Left ventricle myocardium inferior (tissue), 1 donor: ENCODE results near the gene ZNF24. TPM values are rescaled to one million over a fixed set of nuclear protein-coding genes. Genes with fewer than 3 reads are reported as not detected.

Experiments
- DNase-seq: peaks from one replicate; pipeline ENCODE4 v3.0.0-alpha.2; 2020
- H3K27ac ChIP-seq: fragments of 200-600 bp; replicated peaks from 2 replicates; pipeline ENCODE4 v1.8.0; 2021
- H3K27me3 ChIP-seq: fragments of 200-600 bp; 2 replicates; pipeline ENCODE4 v1.8.0; 2021; ENCODE audit warnings: low read depth
- H3K36me3 ChIP-seq: fragments of 200-600 bp; 2 replicates; pipeline ENCODE4 v1.8.0; 2021
- H3K4me1 ChIP-seq: fragments of 200-600 bp; 2 replicates; pipeline ENCODE4 v1.8.0; 2021
- H3K4me3 ChIP-seq: fragments of 200-600 bp; 2 replicates; pipeline ENCODE4 v1.8.0; 2021; ENCODE audit warnings: mild to moderate bottlenecking, moderate library complexity
- H3K9me3 ChIP-seq: fragments of 200-600 bp; replicated peaks from 2 replicates; pipeline ENCODE4 v1.8.0; 2021
- CTCF ChIP-seq: fragments of 200-600 bp; IDR thresholded peaks from 2 replicates; pipeline ENCODE4 v1.8.0; 2021; ENCODE audit warnings: antibody characterized with exemption, mild to moderate bottlenecking, borderline replicate concordance
- intact Hi-C: fragments of 100-400 bp; cut with micrococcal nuclease; formaldehyde crosslinking; loops from one replicate; pipeline ENCODE4 v1.11.0; 2022
- total RNA-seq: library from RNA; stranded (reverse); fragmentation: NEBNext Ultra II Directional; extraction: Animal tissue kit (Norgen Biotek cat#: 25700); gene quantifications from one replicate; pipeline ENCODE4 v1.2.1, GENCODE V29; 2021
- donor health status: DM: no; HTN: yes; CAD: no; lungs with severe emphysema.

ZNF24 gene
- total RNA-seq, 1 donor from 2014 or later, result 44.5 TPM

GRCh38 chr18:35334212-35334611 is 10.0 kb downstream of the ZNF24 start:
- no peak overlapping the region for H3K27ac ChIP-seq
- DNase-seq, result no peak
- intact Hi-C loops, result no loop called here
- TF ChIP-seq CTCF, result no peak
- no peaks in the 10 kb centered on the region for H3K27me3 ChIP-seq
- H3K36me3 ChIP-seq, result peaks cover 75% of the 10 kb centered on the region
- peaks cover 46% of the 10 kb centered on the region for H3K4me1 ChIP-seq
- H3K4me3 ChIP-seq, result no peak overlapping the region
- no peaks in the 10 kb centered on the region for H3K9me3 ChIP-seq

GRCh38 chr18:35331367-35332087 is 12.7 kb downstream of the ZNF24 start:
- TF ChIP-seq CTCF, result no peak
- peaks cover 48% of the 10 kb centered on the region for H3K36me3 ChIP-seq
- intact Hi-C loops, result no loop called here
- H3K4me3 ChIP-seq, result no peak overlapping the region
- peaks cover 31% of the 10 kb centered on the region for H3K4me1 ChIP-seq
- peaks cover 10% of the 10 kb centered on the region for H3K9me3 ChIP-seq
- no peak for DNase-seq
- H3K27me3 ChIP-seq, result no peaks in the 10 kb centered on the region
- H3K27ac ChIP-seq, result no peak overlapping the region

GRCh38 chr18:35328868-35329267 is 15.4 kb downstream of the ZNF24 start:
- H3K27ac ChIP-seq, result no peak overlapping the region
- no peaks in the 10 kb centered on the region for H3K27me3 ChIP-seq
- H3K36me3 ChIP-seq, result peaks cover 22% of the 10 kb centered on the region
- intact Hi-C loops, result no loop called here
- peaks cover 14% of the 10 kb centered on the region for H3K4me1 ChIP-seq
- TF ChIP-seq CTCF, result no peak
- H3K9me3 ChIP-seq, result peaks cover 10% of the 10 kb centered on the region
- no peak for DNase-seq
- no peak overlapping the region for H3K4me3 ChIP-seq

- peaks cover 4% of the 10 kb centered on the region for H3K4me1 ChIP-seq
- H3K27me3 ChIP-seq, result no peaks in the 10 kb centered on the region
- no peak for TF ChIP-seq CTCF
- no peak overlapping the region for H3K27ac ChIP-seq
- no peak for DNase-seq
- H3K4me3 ChIP-seq, result no peak overlapping the region
- H3K36me3 ChIP-seq, result peaks cover 4% of the 10 kb centered on the region
- intact Hi-C loops, result no loop called here
- H3K9me3 ChIP-seq, result peaks cover 10% of the 10 kb centered on the region
Observed at GRCh38 chr18:35326695-35327387, 17.4 kb downstream of the ZNF24 start.

- H3K27me3 ChIP-seq, result no peaks in the 10 kb centered on the region
- no peak overlapping the region for H3K4me3 ChIP-seq
- H3K9me3 ChIP-seq, result peaks cover 10% of the 10 kb centered on the region
- TF ChIP-seq CTCF, result no peak
- no peak for DNase-seq
- intact Hi-C loops, result no loop called here
- no peaks in the 10 kb centered on the region for H3K4me1 ChIP-seq
- no peaks in the 10 kb centered on the region for H3K36me3 ChIP-seq
- H3K27ac ChIP-seq, result no peak overlapping the region
Observed at GRCh38 chr18:35324926-35325655, 19.1 kb downstream of the ZNF24 start.
